GM19468 (cell line): Measurements from ENCODE around the gene STON2.
"Not testable (repeated sequence)": the region's sequence is repeated elsewhere in the genome, so short reads cannot be mapped to it uniquely, and the experiment has no call there.

Experiments
- ATAC-seq: cut with Tn5 transposase; IDR thresholded peaks from one replicate; pipeline ENCODE4 v1.9.1; 2021; ENCODE audit warnings: mild to moderate bottlenecking, moderate library complexity, moderate number of reproducible peaks; ENCODE audit not compliant: unreplicated experiment; ENCODE audit errors: extremely low read depth

The STON2 gene

DNA sequence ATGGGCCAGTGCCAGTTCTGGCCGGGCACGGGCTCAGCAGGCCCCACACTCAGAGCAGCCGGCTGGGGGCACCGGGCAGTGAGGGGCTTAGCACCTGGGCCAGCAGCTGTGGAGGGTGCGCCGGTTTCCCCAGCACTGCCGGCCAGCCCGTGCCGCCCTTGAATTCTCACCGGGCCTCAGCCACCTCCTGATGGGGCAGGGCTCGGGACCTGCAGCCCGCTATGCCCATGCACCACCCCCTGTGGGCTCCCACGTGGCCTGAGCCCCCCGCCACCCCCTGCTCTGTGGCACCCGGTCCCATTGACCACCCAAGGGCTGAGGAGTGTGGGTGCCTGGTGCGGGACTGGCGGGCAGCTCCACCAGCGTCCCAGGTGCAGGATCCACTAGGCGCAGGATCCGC is 164.0 kb downstream of the STON2 start:
- ATAC-seq, result no peak

- ATAC-seq, result no peak
These were observed 165.0 kb downstream of the STON2 start for GRCh38 chr14:81235096-81235495.

- ATAC-seq, result no peak
These were observed 165.8 kb downstream of the STON2 start for GRCh38 chr14:81234278-81234677.

GRCh38 chr14:81233615-81234014 is 166.5 kb downstream of the STON2 start:
- no peak for ATAC-seq

DNA sequence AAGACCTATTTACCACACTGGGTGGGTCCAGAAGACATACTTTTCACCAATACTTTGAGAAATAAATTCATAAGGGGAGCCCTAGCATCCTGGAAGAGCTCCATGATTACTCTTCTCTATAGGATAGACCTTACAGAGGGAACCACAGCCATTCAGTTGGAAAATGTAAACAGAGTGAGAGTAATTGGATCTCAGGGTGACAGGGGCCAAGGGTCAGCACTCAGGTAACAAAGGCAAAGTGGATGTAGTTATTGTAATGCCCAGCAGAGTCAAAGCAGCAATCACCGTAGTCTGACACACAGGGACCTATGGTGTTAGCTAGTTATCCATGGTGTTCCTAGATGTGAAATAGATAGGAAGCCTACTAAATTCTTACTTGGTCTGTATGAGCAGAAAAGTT is 168.6 kb downstream of the STON2 start:
- no peak for ATAC-seq

- ATAC-seq, result no peak
These were observed 175.9 kb downstream of the STON2 start for GRCh38 chr14:81224222-81224621.

DNA sequence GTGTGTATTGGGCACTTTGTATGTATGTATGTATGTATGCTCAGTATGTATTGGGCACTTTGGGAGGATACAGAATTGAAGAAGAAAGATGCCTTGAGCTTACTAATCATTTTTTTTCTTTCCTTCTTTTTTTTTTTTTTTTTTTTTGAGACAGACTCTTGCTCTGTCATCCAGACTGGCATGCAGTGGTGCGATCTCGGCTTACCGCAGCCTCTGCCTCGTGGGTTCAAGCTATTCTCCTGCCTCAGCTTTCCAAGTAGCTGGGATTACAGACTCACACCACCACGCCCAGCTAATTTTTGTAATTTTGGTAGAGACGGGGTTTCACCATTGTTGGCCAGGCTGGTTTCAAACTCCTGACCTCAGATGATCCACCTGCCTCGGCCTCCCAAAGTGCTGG is 176.3 kb downstream of the STON2 start:
- ATAC-seq, result not testable (repeated sequence)

GRCh38 chr14:81222691-81223090 is 177.4 kb downstream of the STON2 start:
- no peak for ATAC-seq

- no peak for ATAC-seq
These were observed 178.0 kb downstream of the STON2 start for GRCh38 chr14:81222126-81222525.

- no peak for ATAC-seq
These were observed 178.5 kb downstream of the STON2 start for GRCh38 chr14:81221579-81222102.

DNA sequence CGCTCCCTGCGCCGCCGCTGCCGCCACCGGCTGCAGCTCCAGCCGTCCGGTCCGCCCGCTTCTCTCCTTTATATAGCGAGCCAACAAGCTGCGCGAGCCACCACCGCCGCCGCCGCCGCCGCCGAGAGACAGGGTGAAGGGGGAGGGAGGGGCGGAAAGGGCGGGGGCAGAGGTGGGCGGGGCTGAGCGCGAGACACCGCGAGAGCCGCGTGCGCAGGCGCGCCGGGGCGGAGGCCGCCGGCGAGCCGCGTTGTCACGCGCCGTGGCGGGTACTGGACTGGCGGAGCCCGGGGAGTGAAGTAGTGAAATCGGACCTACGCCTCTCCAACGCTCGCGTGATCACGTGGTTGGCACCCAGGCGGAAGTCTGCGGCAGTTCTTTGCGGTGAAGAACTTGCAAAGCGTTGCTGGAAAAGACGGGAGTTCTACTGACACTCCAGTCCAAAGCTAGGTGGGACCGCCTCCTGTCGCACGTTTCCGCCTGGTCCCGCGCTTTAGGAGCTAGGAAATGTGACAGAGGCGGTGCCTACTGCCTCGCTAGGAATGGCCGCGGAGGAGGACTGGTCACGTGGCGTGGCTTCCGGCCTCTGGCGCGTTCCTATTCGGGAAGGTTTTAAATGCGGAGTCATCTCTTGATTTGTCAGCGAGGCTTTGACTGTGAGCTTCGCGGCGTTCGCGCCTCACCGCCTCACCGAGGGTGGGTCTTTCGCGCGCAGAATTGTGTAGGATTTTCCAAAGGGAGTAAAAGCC is 179.1 kb downstream of the STON2 start, which contains the start of gene GTF2A1:
GTF2A1 (minus strand) TSS at position 130 of the 749 bp plus-strand sequence. CDS start 441 bp downstream, outside the sequence.
- peak; percentile 79 for ATAC-seq

GRCh38 chr14:81220580-81220829 is 179.6 kb downstream of the STON2 start:
- ATAC-seq, result no peak

- ATAC-seq, result no peak
These were observed 180.2 kb downstream of the STON2 start for GRCh38 chr14:81219759-81220579.

DNA sequence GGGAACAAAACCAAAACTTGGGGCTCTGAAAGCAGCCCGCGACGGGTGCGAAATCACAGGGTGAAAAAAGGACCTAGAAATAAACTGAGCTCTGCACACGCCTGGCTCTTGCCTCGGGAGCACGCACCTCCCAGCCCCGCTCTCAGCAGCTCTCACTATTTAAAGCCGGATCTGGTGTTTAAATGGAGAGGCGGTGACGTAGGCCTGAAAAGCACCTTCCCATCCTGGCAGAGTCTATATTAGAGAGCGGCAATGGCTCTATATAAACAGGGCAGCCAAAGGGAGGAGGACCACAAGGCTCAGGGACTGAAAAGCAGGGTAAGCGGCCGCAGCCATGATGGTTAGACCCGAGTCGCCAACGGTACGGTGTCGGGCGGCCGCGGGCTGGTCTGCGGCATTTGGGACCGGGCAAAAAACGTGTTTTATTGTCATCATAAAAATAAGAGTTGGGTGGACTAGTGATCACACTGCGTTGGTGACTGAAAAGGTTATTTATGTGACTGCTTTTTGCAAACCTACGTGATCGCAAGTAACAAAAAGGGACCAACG is 180.8 kb downstream of the STON2 start:
- ATAC-seq, result peak; percentile 39

DNA sequence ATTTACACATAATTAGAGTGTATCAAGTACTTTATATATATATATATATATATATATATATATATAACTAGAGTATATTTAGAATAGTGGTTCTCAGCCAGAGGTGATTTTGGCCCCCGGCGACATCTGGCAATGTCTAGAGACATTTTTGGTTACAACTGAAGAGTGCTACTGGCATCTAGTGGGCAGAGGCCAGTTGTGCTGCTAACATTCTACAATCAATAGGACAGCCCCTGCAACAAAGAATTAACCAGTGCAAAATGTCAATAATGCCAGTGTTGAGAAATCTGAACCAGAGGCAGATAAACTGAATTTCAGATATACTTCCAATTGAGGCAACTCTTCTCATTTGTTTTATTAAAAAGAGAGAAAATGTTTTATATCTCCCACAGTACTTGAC is 188.3 kb downstream of the STON2 start:
- ATAC-seq, result no peak
